HEK293 (cell line): ENCODE measurements around the gene MTG1.

Source experiments
- GFI1B ChIP-seq: fragments of 450-650 bp; formaldehyde crosslinking; IDR thresholded peaks from 2 replicates; pipeline ENCODE4 v1.5.1; 2016; ENCODE audit warnings: missing biosample characterization, missing genetic modification characterization
- HOXA7 ChIP-seq: sonication (generic); formaldehyde crosslinking; IDR thresholded peaks from 2 replicates; pipeline ENCODE4 v1.8.1; 2022; ENCODE audit warnings: missing genetic modification reagents, borderline replicate concordance
- OSR2 ChIP-seq: fragments of 450-650 bp; formaldehyde crosslinking; IDR thresholded peaks from 2 replicates; pipeline ENCODE4 v1.5.1; 2016; ENCODE audit warnings: missing biosample characterization, missing genetic modification characterization
- RBAK ChIP-seq: fragments of 450-650 bp; formaldehyde crosslinking; IDR thresholded peaks from 2 replicates; pipeline ENCODE4 v1.5.1; 2016; ENCODE audit warnings: missing biosample characterization, missing genetic modification characterization
- TCF7L2 ChIP-seq: IDR thresholded peaks from 2 replicates; pipeline ENCODE4 v1.6.1; 2011; ENCODE audit warnings: low read depth, mild to moderate bottlenecking, inconsistent platforms, low read length, moderate library complexity, borderline replicate concordance
- WT1 ChIP-seq: fragments of 450-650 bp; formaldehyde crosslinking; IDR thresholded peaks from 2 replicates; pipeline ENCODE4 v1.5.1; 2016; ENCODE audit warnings: missing biosample characterization, missing genetic modification characterization
- YY1 ChIP-seq: fragments of 450-650 bp; formaldehyde crosslinking; IDR thresholded peaks from 2 replicates; pipeline ENCODE4 v1.5.1; 2018; ENCODE audit warnings: missing biosample characterization, missing genetic modification characterization
- ZBTB8A ChIP-seq: fragments of 450-650 bp; formaldehyde crosslinking; IDR thresholded peaks from 2 replicates; pipeline ENCODE4 v1.5.1; 2016; ENCODE audit warnings: missing biosample characterization, missing genetic modification characterization
- ZEB2 ChIP-seq: fragments of 450-650 bp; formaldehyde crosslinking; IDR thresholded peaks from 2 replicates; pipeline ENCODE4 v1.5.1; 2016; ENCODE audit warnings: missing biosample characterization, missing genetic modification characterization
- ZNF10 ChIP-seq: fragments of 450-650 bp; formaldehyde crosslinking; IDR thresholded peaks from 2 replicates; pipeline ENCODE4 v1.5.1; 2017; ENCODE audit warnings: missing biosample characterization, missing genetic modification characterization
- ZNF114 ChIP-seq: fragments of 450-650 bp; formaldehyde crosslinking; IDR thresholded peaks from 2 replicates; pipeline ENCODE4 v1.5.0; 2017; ENCODE audit warnings: missing biosample characterization, missing genetic modification characterization
- ZNF155 ChIP-seq: fragments of 450-650 bp; formaldehyde crosslinking; IDR thresholded peaks from 2 replicates; pipeline ENCODE4 v1.5.1; 2016; ENCODE audit warnings: missing biosample characterization, missing genetic modification characterization
- ZNF175 ChIP-seq: fragments of 450-650 bp; formaldehyde crosslinking; IDR thresholded peaks from 2 replicates; pipeline ENCODE4 v1.5.1; 2016; ENCODE audit warnings: missing biosample characterization, missing genetic modification characterization
- ZNF19 ChIP-seq: fragments of 450-650 bp; formaldehyde crosslinking; IDR thresholded peaks from 2 replicates; pipeline ENCODE4; 2016; ENCODE audit warnings: missing biosample characterization, missing genetic modification characterization, low read depth
- ZNF202 ChIP-seq: fragments of 450-650 bp; formaldehyde crosslinking; IDR thresholded peaks from 2 replicates; pipeline ENCODE4 v1.5.1; 2016; ENCODE audit warnings: missing biosample characterization, missing genetic modification characterization, borderline replicate concordance
- ZNF239 ChIP-seq: fragments of 450-650 bp; formaldehyde crosslinking; IDR thresholded peaks from 2 replicates; pipeline ENCODE4 v1.5.1; 2016; ENCODE audit warnings: missing biosample characterization, missing genetic modification characterization
- ZNF274 ChIP-seq, 2 experiments: fragments of 200-500 bp in 1 of 2; fragments of 450-650 bp in 1 of 2; sonication (Bioruptor generic) in 1 of 2; formaldehyde crosslinking in 1 of 2; IDR thresholded peaks; 2 replicates each; pipeline versions ENCODE4 v1.5.1 to v1.6.1; 2014 to 2016; ENCODE audit warnings: borderline replicate concordance in 1 of 2, inconsistent platforms in 1 of 2, low read length in 1 of 2, missing biosample characterization in 1 of 2, missing genetic modification characterization in 1 of 2
- ZNF292 ChIP-seq: fragments of 450-650 bp; formaldehyde crosslinking; IDR thresholded peaks from 2 replicates; pipeline ENCODE4 v1.5.1; 2016; ENCODE audit warnings: low read depth, missing biosample characterization, missing genetic modification characterization, borderline replicate concordance
- ZNF302 ChIP-seq: fragments of 450-650 bp; formaldehyde crosslinking; IDR thresholded peaks from 2 replicates; pipeline ENCODE4 v1.5.1; 2016; ENCODE audit warnings: missing biosample characterization, missing genetic modification characterization, low read depth
- ZNF335 ChIP-seq: fragments of 450-650 bp; formaldehyde crosslinking; conservative IDR thresholded peaks from 2 replicates; pipeline ENCODE4 v1.5.1; 2016; ENCODE audit warnings: missing biosample characterization, missing genetic modification characterization
- ZNF521 ChIP-seq: fragments of 450-650 bp; formaldehyde crosslinking; IDR thresholded peaks from 2 replicates; pipeline ENCODE4 v1.5.1; 2017; ENCODE audit warnings: missing biosample characterization, mild to moderate bottlenecking, missing genetic modification characterization
- ZNF529 ChIP-seq: fragments of 450-650 bp; formaldehyde crosslinking; IDR thresholded peaks from 2 replicates; pipeline ENCODE4 v1.5.1; 2017; ENCODE audit warnings: missing genetic modification characterization, missing biosample characterization; ENCODE audit not compliant: insufficient replicate concordance
- ZNF664 ChIP-seq: fragments of 450-650 bp; formaldehyde crosslinking; IDR thresholded peaks from 2 replicates; pipeline ENCODE4 v1.5.1; 2016; ENCODE audit warnings: missing biosample characterization, missing genetic modification characterization
- ZNF707 ChIP-seq: fragments of 450-650 bp; formaldehyde crosslinking; IDR thresholded peaks from 2 replicates; pipeline ENCODE4 v1.5.1; 2016; ENCODE audit warnings: missing biosample characterization, missing genetic modification characterization
- ZNF837 ChIP-seq: fragments of 450-650 bp; formaldehyde crosslinking; IDR thresholded peaks from 2 replicates; pipeline ENCODE4 v1.5.1; 2016; ENCODE audit warnings: missing biosample characterization, missing genetic modification characterization
- TF ChIP-seq, protein P1 (sequence below): fragments of 450-650 bp; formaldehyde crosslinking; IDR thresholded peaks from 2 replicates; pipeline ENCODE4 v1.5.1; 2016; ENCODE audit warnings: missing biosample characterization, missing genetic modification characterization
- TF ChIP-seq, protein P2 (sequence below): fragments of 450-650 bp; formaldehyde crosslinking; IDR thresholded peaks from 2 replicates; pipeline ENCODE4 v1.5.1; 2016; ENCODE audit warnings: missing biosample characterization, missing genetic modification characterization, borderline replicate concordance
- TF ChIP-seq, protein P3 (sequence below): fragments of 450-650 bp; formaldehyde crosslinking; IDR thresholded peaks from 2 replicates; pipeline ENCODE4; 2016; ENCODE audit warnings: missing biosample characterization, missing genetic modification characterization
- TF ChIP-seq, protein P4 (sequence below): fragments of 450-650 bp; formaldehyde crosslinking; IDR thresholded peaks from 2 replicates; pipeline ENCODE4 v1.5.1; 2016; ENCODE audit warnings: missing biosample characterization, missing genetic modification characterization
- TF ChIP-seq, protein P5 (sequence below): IDR thresholded peaks from 2 replicates; pipeline ENCODE4 v1.6.1; 2011; ENCODE audit warnings: mild to moderate bottlenecking, low read depth, low read length, borderline replicate concordance

The MTG1 gene

DNA sequence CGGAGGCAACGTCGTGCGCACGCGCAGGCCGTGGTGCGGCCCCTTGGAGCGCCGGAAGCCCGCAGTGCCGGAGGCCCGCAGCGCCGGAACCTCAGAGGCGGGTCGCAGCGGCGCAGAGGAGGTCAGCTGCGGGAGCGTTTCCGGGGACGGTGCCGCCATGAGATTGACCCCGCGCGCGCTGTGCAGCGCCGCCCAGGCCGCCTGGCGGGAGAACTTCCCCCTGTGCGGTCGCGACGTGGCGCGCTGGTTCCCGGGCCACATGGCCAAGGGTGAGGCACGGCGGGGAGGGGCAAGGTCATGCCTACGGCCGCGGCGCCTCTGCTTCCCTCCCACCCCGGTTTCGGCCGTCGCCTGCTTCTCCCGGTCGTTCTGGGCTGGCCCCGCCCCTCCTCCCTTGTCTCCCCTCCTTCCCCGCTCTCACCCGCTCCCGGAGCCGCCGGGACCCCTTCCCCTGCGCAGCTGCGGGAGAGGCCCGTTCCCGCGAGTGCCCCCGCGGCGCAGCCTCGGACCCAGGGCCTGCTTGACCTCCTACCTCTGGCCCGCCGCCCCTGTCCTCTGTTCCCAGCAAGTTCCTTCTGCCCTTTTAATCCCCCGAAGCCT lies at the start of gene MTG1 (continued):
- TF ChIP-seq, protein P1, sequence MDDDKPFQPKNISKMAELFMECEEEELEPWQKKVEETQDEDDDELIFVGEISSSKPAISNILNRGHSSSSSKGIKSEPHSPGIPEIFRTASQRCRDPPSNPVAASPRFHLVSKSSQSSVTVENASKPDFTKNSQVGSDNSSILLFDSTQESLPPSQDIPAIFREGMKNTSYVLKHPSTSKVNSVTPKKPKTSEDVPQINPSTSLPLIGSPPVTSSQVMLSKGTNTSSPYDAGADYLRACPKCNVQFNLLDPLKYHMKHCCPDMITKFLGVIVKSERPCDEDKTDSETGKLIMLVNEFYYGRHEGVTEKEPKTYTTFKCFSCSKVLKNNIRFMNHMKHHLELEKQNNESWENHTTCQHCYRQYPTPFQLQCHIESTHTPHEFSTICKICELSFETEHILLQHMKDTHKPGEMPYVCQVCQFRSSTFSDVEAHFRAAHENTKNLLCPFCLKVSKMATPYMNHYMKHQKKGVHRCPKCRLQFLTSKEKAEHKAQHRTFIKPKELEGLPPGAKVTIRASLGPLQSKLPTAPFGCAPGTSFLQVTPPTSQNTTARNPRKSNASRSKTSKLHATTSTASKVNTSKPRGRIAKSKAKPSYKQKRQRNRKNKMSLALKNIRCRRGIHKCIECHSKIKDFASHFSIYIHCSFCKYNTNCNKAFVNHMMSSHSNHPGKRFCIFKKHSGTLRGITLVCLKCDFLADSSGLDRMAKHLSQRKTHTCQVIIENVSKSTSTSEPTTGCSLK (tag by site-specific recombination) = no peak
- TF ChIP-seq ZNF274 (IDR thresholded peaks at IDR 0.05; ENCODE audit: low read length) (no peak), ZNF274 (tag by site-specific recombination; IDR thresholded peaks at IDR 0.05; ENCODE audit: borderline replicate concordance) (no peak), ZNF155 (tag by site-specific recombination) (no peak), TCF7L2 (no peak), GFI1B (tag by site-specific recombination) (no peak), YY1 (tag by site-specific recombination) (peak; percentile 90), ZNF837 (tag by site-specific recombination) (no peak), RBAK (tag by site-specific recombination) (no peak), ZNF707 (tag by site-specific recombination) (no peak), ZNF302 (tag by site-specific recombination) (no peak), OSR2 (peak; percentile 13; the same call in 1 of the 2 replicates), ZEB2 (tag by site-specific recombination) (peak; percentile 76), ZNF292 (tag by site-specific recombination) (no peak), ZNF10 (tag by site-specific recombination) (peak; percentile 81), ZNF202 (tag by site-specific recombination) (no peak), ZBTB8A (tag by site-specific recombination) (0 out of 2 replicates have a peak, but pooled peaks have one; percentile 34), WT1 (tag by site-specific recombination) (peak; percentile 36; the same call in 1 of the 2 replicates), ZNF521 (tag by site-specific recombination) (no peak), ZNF335 (tag by site-specific recombination) (no peak; the same call in 1 of the 2 replicates), ZNF114 (tag by site-specific recombination) (no peak), HOXA7 (CRISPR knock-in tag) (no peak), ZNF19 (tag by site-specific recombination) (no peak), ZNF239 (0 out of 2 replicates have a peak, but pooled peaks have one; percentile 43), ZNF175 (tag by site-specific recombination) (no peak), ZNF529 (tag by site-specific recombination) (no peak), ZNF664 (tag by site-specific recombination) (no peak)
- TF ChIP-seq, protein P2, sequence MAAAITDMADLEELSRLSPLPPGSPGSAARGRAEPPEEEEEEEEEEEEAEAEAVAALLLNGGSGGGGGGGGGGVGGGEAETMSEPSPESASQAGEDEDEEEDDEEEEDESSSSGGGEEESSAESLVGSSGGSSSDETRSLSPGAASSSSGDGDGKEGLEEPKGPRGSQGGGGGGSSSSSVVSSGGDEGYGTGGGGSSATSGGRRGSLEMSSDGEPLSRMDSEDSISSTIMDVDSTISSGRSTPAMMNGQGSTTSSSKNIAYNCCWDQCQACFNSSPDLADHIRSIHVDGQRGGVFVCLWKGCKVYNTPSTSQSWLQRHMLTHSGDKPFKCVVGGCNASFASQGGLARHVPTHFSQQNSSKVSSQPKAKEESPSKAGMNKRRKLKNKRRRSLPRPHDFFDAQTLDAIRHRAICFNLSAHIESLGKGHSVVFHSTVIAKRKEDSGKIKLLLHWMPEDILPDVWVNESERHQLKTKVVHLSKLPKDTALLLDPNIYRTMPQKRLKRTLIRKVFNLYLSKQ (tag by site-specific recombination) = no peak
- TF ChIP-seq, protein P3, sequence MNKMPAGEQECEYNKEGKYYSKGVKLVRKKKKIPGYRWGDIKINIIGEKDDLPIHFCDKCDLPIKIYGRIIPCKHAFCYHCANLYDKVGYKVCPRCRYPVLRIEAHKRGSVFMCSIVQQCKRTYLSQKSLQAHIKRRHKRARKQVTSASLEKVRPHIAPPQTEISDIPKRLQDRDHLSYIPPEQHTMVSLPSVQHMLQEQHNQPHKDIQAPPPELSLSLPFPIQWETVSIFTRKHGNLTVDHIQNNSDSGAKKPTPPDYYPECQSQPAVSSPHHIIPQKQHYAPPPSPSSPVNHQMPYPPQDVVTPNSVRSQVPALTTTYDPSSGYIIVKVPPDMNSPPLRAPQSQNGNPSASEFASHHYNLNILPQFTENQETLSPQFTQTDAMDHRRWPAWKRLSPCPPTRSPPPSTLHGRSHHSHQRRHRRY (tag by site-specific recombination) = peak; percentile 65; the same call in 1 of the 2 replicates
- TF ChIP-seq, protein P4, sequence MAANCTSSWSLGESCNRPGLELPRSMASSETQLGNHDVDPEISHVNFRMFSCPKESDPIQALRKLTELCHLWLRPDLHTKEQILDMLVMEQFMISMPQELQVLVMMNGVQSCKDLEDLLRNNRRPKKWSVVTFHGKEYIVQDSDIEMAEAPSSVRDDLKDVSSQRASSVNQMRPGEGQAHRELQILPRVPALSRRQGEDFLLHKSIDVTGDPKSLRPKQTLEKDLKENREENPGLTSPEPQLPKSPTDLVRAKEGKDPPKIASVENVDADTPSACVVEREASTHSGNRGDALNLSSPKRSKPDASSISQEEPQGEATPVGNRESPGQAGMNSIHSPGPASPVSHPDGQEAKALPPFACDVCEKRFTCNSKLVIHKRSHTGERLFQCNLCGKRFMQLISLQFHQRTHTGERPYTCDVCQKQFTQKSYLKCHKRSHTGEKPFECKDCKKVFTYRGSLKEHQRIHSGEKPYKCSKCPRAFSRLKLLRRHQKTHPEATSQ (tag by site-specific recombination) = peak; percentile 99
- TF ChIP-seq, protein P5, sequence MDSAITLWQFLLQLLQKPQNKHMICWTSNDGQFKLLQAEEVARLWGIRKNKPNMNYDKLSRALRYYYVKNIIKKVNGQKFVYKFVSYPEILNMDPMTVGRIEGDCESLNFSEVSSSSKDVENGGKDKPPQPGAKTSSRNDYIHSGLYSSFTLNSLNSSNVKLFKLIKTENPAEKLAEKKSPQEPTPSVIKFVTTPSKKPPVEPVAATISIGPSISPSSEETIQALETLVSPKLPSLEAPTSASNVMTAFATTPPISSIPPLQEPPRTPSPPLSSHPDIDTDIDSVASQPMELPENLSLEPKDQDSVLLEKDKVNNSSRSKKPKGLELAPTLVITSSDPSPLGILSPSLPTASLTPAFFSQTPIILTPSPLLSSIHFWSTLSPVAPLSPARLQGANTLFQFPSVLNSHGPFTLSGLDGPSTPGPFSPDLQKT = peak; percentile 54; the same call in 1 of the 2 replicates
